Measurements from ENCODE around the gene ST3GAL3. TPM values are rescaled to one million over a fixed set of nuclear protein-coding genes. Genes with fewer than 3 reads are reported as not detected.

The ST3GAL3 gene
- total and polyA plus RNA-seq, 11 donors = 14.4 to 31.7 (median 26.3) TPM

DNA sequence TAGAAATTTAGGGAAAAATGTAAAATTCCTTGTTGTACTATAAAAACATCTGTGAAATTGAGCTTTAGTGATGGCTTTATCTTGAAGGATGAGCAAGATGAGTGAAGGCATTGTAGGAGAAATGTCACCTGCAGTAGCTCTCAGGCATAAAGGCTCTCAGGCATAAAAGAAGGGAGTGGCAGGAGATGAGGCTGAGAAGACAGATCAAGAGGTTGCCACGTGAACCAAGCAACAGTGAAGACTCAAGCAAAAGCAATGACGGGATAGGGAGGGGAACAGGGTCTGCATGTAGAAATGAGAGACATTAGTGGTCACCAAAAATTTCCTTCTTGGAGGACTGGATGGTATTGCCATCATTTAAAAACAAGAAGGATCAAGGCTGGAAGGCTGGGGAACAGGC is 98.8 kb downstream of the ST3GAL3 start:
- intact Hi-C loops (cut with DNase I) = no loop called here

DNA sequence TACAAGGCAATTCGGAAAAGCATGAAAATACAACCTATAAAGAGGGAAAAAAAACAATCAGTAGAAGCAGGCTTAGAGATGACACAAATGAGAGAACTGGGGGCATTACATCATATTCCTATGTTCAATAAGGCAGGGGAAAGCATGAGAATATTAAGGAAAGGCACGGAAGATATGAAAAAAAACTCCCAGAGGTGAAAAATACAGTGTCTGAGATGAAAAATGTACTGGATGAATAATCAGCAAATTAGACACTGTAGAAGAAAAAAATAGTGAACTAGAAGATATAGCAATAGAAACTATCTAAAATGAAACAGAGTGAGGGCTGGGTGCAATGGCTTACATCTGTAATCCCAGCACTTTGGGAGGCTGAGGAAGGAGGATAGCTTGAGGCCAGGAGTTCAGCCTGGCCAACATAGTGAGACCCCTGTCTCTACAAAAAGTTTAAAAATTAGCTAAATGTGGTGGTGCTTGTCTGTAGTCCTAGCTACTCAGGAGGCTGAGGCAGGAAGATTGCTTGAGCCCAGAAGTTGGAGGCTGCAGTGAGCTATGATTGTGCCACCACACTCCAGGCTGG is 101.8 kb downstream of the ST3GAL3 start:
- H3K27ac ChIP-seq = no peak overlapping the region
- peaks cover 0 to 11% (median 0%) of the 10 kb centered on the region in 12 donors for H3K9me3 ChIP-seq
- no peak overlapping the region for H3K4me3 ChIP-seq
- TF ChIP-seq POLR2A (IDR thresholded peaks at IDR 0.05) = no peak
- TF ChIP-seq, protein P1, sequence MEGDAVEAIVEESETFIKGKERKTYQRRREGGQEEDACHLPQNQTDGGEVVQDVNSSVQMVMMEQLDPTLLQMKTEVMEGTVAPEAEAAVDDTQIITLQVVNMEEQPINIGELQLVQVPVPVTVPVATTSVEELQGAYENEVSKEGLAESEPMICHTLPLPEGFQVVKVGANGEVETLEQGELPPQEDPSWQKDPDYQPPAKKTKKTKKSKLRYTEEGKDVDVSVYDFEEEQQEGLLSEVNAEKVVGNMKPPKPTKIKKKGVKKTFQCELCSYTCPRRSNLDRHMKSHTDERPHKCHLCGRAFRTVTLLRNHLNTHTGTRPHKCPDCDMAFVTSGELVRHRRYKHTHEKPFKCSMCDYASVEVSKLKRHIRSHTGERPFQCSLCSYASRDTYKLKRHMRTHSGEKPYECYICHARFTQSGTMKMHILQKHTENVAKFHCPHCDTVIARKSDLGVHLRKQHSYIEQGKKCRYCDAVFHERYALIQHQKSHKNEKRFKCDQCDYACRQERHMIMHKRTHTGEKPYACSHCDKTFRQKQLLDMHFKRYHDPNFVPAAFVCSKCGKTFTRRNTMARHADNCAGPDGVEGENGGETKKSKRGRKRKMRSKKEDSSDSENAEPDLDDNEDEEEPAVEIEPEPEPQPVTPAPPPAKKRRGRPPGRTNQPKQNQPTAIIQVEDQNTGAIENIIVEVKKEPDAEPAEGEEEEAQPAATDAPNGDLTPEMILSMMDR (IDR thresholded peaks at IDR 0.05) = no peak
- no peaks in the 10 kb centered on the region for H3K27me3 ChIP-seq
- H3K4me1 ChIP-seq = peaks cover 0 to 11% (median 0%) of the 10 kb centered on the region in 12 donors
- no peak for DNase-seq
- H3K36me3 ChIP-seq = peaks cover 0 to 7% (median 0%) of the 10 kb centered on the region in 9 donors
- intact Hi-C loops (cut with DNase I) = no loop called here
- WGBS, 4 donors = 96 to 99% (median 98%) methylated on average over 2 of the region's 2 CpGs
- ATAC-seq = no peak

More for the DNA sequence above, 98.8 kb downstream of the ST3GAL3 start:
- DNase-seq (no peak), ATAC-seq (no peak)
- no peak for TF ChIP-seq POLR2A (IDR thresholded peaks at IDR 0.05)
- TF ChIP-seq, protein P1 (IDR thresholded peaks at IDR 0.05) = no peak
- H3K27me3 ChIP-seq = no peaks in the 10 kb centered on the region
- H3K27ac ChIP-seq = no peak overlapping the region
- no peak overlapping the region for H3K4me3 ChIP-seq
- peaks cover 0 to 11% (median 0%) of the 10 kb centered on the region in 12 donors for H3K9me3 ChIP-seq
- peaks cover 0 to 16% (median 3%) of the 10 kb centered on the region in 9 donors for H3K36me3 ChIP-seq
- 97 to 99% (median 98%) methylated on average over 2 of the region's 2 CpGs for WGBS, 4 donors
- H3K4me1 ChIP-seq = no peaks in the 10 kb centered on the region

DNA sequence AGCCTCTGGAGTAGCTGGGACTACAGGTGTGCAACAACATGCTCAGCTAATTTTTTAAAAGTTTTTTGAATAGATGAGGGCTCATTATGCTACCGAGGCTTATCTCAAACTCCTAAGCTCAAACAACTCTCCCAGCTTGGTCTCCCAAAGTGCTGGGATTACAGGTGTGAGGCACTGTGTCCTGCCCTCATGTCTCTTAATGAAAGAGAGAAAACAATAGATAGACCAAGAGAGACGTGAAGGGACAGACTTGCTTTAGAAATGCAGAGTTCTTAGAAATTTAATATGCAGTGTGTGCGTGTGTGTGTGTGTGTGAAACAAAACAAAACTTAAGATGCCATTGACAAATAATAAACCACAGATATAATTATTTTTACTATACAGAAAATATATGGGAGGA is 105.2 kb downstream of the ST3GAL3 start:
- H3K27me3 ChIP-seq = no peaks in the 10 kb centered on the region
- TF ChIP-seq, protein P1 (IDR thresholded peaks at IDR 0.05) = no peak
- no peak for TF ChIP-seq POLR2A (IDR thresholded peaks at IDR 0.05)
- peaks cover 0 to 20% (median 0%) of the 10 kb centered on the region in 12 donors for H3K4me1 ChIP-seq
- DNase-seq = no peak
- WGBS, 4 donors = 88 to 92% (median 90%) methylated on average over 3 of the region's 3 CpGs
- intact Hi-C loops (cut with DNase I) = no loop called here
- no peak overlapping the region for H3K27ac ChIP-seq
- H3K36me3 ChIP-seq = peaks cover 0 to 26% (median 14%) of the 10 kb centered on the region in 9 donors
- ATAC-seq = no peak
- no peak overlapping the region for H3K4me3 ChIP-seq
- peaks cover 0 to 17% (median 0%) of the 10 kb centered on the region in 12 donors for H3K9me3 ChIP-seq

DNA sequence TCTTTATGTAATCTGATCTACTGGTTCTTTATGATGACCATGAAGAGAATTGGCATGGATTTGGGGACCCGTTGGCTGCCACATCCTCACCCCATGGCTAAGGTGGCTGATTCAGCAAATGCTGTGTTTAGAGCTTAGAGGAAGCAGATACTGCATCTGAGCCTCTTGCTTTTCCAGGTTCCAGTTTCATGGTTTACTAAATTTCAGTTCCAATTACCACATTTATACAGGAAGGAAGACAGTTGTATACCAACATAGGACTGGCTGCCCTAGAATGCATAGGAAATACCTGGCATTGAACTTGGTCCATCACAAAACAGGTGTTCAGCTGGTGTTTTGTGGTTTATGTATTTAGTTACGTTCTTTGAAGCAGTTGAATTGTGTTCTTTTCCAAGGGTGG is 107.1 kb downstream of the ST3GAL3 start:
- H3K4me3 ChIP-seq = no peak overlapping the region
- WGBS, 4 donors = 83 to 93% (median 89%) methylated on average over 2 of the region's 2 CpGs
- peaks cover 0 to 33% (median 14%) of the 10 kb centered on the region in 9 donors for H3K36me3 ChIP-seq
- no peak for ATAC-seq
- no peak for DNase-seq
- peaks cover 0 to 23% (median 11%) of the 10 kb centered on the region in 12 donors for H3K9me3 ChIP-seq
- H3K27ac ChIP-seq = no peak overlapping the region
- peaks cover 0 to 20% (median 0%) of the 10 kb centered on the region in 12 donors for H3K4me1 ChIP-seq
- intact Hi-C loops (cut with DNase I) = no loop called here
- no peaks in the 10 kb centered on the region for H3K27me3 ChIP-seq
- no peak for TF ChIP-seq POLR2A (IDR thresholded peaks at IDR 0.05)
- TF ChIP-seq, protein P1 (IDR thresholded peaks at IDR 0.05) = no peak
